ENCODE data around the gene TSHZ2.

The TSHZ2 gene

GRCh38 chr20:53168491-53168890 is 196.3 kb downstream of the TSHZ2 start:
- no peak overlapping the region for H3K9ac ChIP-seq (ENCODE audit: low read depth, low read length)
- no peaks in the 10 kb centered on the region for H3K9me3 ChIP-seq (ENCODE audit: insufficient read depth, low read depth, low read length)
- no peaks in the 10 kb centered on the region for H3K36me3 ChIP-seq (ENCODE audit: insufficient read depth, low read depth, low read length)
- H3K27me3 ChIP-seq (ENCODE audit: insufficient read depth, low read length), result no peaks in the 10 kb centered on the region
- H3K27ac ChIP-seq (ENCODE audit: low read length), result no peak overlapping the region
- H3K4me3 ChIP-seq (ENCODE audit: low read length), result no peak overlapping the region
- H3K4me1 ChIP-seq (ENCODE audit: insufficient read depth, low read length), result no peaks in the 10 kb centered on the region

- Histone ChIP-seq H3K27me3 (ENCODE audit: insufficient read depth, low read length) (no peaks in the 10 kb centered on the region), H3K9me3 (ENCODE audit: insufficient read depth, low read depth, low read length) (no peaks in the 10 kb centered on the region), H3K9ac (ENCODE audit: low read depth, low read length) (no peak overlapping the region), H3K4me1 (ENCODE audit: insufficient read depth, low read length) (no peaks in the 10 kb centered on the region), H3K36me3 (ENCODE audit: insufficient read depth, low read depth, low read length) (no peaks in the 10 kb centered on the region), H3K4me3 (ENCODE audit: low read length) (no peak overlapping the region), H3K27ac (ENCODE audit: low read length) (no peak overlapping the region)
These were observed 198.0 kb downstream of the TSHZ2 start for GRCh38 chr20:53170196-53170595.

DNA sequence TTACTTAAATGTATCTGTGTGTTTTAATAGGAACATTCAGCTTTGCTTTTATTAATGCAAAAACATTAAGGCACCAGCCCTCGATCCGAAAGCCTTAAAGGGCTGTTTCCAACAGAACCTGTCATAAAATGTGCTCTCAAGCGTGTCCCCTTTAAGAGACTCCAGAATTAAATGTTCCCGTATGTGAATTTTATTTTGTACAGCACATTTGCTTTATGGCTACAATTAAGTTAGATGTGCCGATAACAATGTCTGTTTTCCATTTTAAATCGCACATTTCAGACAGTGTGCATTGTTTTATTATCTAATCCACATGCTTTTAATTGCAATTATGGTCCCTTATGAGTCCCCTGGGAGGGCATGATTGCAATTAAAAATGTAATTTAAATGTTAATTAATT is 198.9 kb downstream of the TSHZ2 start:
- H3K9ac ChIP-seq (ENCODE audit: low read depth, low read length), result no peak overlapping the region
- H3K27ac ChIP-seq (ENCODE audit: low read length), result no peak overlapping the region
- H3K27me3 ChIP-seq (ENCODE audit: insufficient read depth, low read length), result no peaks in the 10 kb centered on the region
- no peaks in the 10 kb centered on the region; the same call in 1 of the 2 replicates for H3K4me1 ChIP-seq (ENCODE audit: insufficient read depth, low read length)
- H3K9me3 ChIP-seq (ENCODE audit: insufficient read depth, low read depth, low read length), result no peaks in the 10 kb centered on the region
- H3K36me3 ChIP-seq (ENCODE audit: insufficient read depth, low read depth, low read length), result no peaks in the 10 kb centered on the region
- no peak overlapping the region for H3K4me3 ChIP-seq (ENCODE audit: low read length)

DNA sequence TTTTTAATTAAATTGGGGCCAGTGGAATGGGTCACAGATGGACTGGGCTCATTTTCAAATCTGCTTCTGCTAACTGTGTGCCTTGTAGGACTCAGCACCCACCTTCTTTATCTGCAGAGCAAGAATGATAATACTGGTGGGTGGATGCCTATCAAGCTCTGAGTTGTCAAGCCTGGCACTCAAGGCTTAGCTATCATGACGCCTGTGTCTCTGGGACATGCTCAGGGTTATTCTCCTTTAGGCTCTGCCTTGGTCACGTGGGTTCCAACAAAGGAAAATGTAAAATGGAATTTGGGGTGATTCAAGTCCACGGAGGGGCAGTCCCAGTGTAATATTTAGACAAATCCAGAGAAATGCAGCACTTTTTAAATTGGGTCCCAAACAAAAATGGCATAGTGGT is 202.3 kb downstream of the TSHZ2 start:
- no peak overlapping the region for H3K27ac ChIP-seq (ENCODE audit: low read length)
- H3K27me3 ChIP-seq (ENCODE audit: insufficient read depth, low read length), result no peaks in the 10 kb centered on the region
- no peaks in the 10 kb centered on the region; the same call in 1 of the 2 replicates for H3K4me1 ChIP-seq (ENCODE audit: insufficient read depth, low read length)
- no peaks in the 10 kb centered on the region for H3K9me3 ChIP-seq (ENCODE audit: insufficient read depth, low read depth, low read length)
- no peak overlapping the region for H3K9ac ChIP-seq (ENCODE audit: low read depth, low read length)
- no peak overlapping the region for H3K4me3 ChIP-seq (ENCODE audit: low read length)
- H3K36me3 ChIP-seq (ENCODE audit: insufficient read depth, low read depth, low read length), result no peaks in the 10 kb centered on the region

DNA sequence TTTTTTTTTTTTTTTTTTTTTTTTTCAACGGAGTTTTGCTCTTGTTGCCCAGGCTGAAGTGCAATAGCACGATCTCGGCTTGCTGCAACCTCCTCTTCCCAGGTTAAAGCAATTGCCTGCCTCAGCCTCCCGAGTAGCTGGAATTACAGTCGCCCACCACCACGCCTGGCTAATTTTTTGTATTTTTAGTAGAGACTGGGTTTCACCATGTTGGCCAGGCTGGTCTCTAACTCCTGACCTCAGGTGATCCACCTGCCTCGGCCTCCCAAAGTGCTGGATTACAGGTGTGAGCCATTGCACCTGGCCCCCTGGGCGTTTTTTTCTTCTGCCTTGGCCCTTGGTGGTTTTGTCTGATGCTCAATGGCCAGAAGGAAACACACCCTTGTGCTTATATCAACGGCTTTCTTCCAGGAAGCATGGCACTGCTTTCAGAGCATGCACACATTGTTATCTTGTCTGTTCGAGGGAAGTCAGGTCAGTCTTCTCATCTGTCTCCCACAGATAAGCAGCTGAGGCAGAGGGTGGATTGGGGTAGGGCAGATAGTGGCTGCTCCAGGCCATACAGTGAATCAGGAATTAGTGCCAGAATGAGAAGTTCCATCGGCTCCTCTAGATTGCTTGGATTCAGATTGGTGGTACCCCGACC is 203.1 kb downstream of the TSHZ2 start:
- no peaks in the 10 kb centered on the region for H3K36me3 ChIP-seq (ENCODE audit: insufficient read depth, low read depth, low read length)
- no peak overlapping the region for H3K4me3 ChIP-seq (ENCODE audit: low read length)
- no peaks in the 10 kb centered on the region for H3K27me3 ChIP-seq (ENCODE audit: insufficient read depth, low read length)
- H3K27ac ChIP-seq (ENCODE audit: low read length), result no peak overlapping the region
- H3K4me1 ChIP-seq (ENCODE audit: insufficient read depth, low read length), result no peaks in the 10 kb centered on the region; the same call in 1 of the 2 replicates
- H3K9ac ChIP-seq (ENCODE audit: low read depth, low read length), result no peak overlapping the region
- no peaks in the 10 kb centered on the region for H3K9me3 ChIP-seq (ENCODE audit: insufficient read depth, low read depth, low read length)

DNA sequence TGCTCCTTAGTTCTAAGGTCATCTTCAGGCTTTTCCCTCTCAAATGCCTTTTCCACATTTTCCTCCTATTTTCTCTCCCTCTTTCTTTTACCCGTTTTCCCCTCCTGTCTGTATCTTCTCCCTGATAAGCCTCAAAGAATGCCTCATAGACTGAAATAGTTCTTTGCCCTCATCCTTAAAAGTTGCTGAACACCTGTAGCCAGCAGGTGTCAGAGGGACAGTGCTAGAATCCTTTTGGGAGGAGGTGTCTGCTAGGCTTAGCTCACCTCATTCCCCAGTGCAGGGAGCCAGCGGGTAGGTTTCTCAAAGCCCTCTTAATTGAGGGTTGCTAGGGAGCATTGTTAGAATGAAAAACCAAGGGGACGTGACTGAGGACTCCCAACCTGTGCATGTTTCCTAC is 204.0 kb downstream of the TSHZ2 start:
- Histone ChIP-seq H3K4me1 (ENCODE audit: insufficient read depth, low read length) (no peaks in the 10 kb centered on the region; the same call in 1 of the 2 replicates), H3K27me3 (ENCODE audit: insufficient read depth, low read length) (no peaks in the 10 kb centered on the region), H3K36me3 (ENCODE audit: insufficient read depth, low read depth, low read length) (no peaks in the 10 kb centered on the region), H3K4me3 (ENCODE audit: low read length) (no peak overlapping the region), H3K27ac (ENCODE audit: low read length) (no peak overlapping the region), H3K9me3 (ENCODE audit: insufficient read depth, low read depth, low read length) (no peaks in the 10 kb centered on the region), H3K9ac (ENCODE audit: low read depth, low read length) (no peak overlapping the region)

- no peak overlapping the region for H3K27ac ChIP-seq (ENCODE audit: low read length)
- no peak overlapping the region for H3K9ac ChIP-seq (ENCODE audit: low read depth, low read length)
- H3K9me3 ChIP-seq (ENCODE audit: insufficient read depth, low read depth, low read length), result no peaks in the 10 kb centered on the region
- H3K36me3 ChIP-seq (ENCODE audit: insufficient read depth, low read depth, low read length), result no peaks in the 10 kb centered on the region
- H3K4me3 ChIP-seq (ENCODE audit: low read length), result no peak overlapping the region
- no peaks in the 10 kb centered on the region; the same call in 1 of the 2 replicates for H3K4me1 ChIP-seq (ENCODE audit: insufficient read depth, low read length)
- no peaks in the 10 kb centered on the region for H3K27me3 ChIP-seq (ENCODE audit: insufficient read depth, low read length)
These were observed 205.5 kb downstream of the TSHZ2 start for GRCh38 chr20:53177687-53178086.

GRCh38 chr20:53179749-53180148 is 207.6 kb downstream of the TSHZ2 start:
- H3K27ac ChIP-seq (ENCODE audit: low read length), result no peak overlapping the region

DNA sequence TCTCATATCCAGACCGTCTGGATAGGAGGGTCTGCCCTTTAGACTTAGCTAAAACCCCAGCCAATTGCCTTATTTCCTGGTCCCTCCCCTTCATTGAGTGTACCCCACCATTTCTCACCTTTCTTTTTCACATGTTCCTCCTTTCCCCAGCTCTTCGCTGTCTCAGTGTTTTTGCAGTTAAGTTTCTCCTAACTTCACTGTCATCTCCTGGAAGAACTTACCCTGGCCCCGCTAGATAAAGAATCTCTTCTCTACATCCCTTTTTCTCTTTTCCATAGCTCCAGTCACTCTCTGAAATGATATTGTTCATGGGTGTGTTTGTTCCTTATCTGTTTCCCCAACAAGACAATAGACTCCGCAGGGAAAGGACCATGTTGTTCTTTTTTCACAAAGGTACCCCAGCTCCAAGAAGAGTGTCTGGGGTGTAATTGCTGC is 208.8 kb downstream of the TSHZ2 start:
- no peak overlapping the region for H3K9ac ChIP-seq (ENCODE audit: low read depth, low read length)
- H3K9me3 ChIP-seq (ENCODE audit: insufficient read depth, low read depth, low read length), result no peaks in the 10 kb centered on the region
- H3K36me3 ChIP-seq (ENCODE audit: insufficient read depth, low read depth, low read length), result no peaks in the 10 kb centered on the region
- H3K4me3 ChIP-seq (ENCODE audit: low read length), result no peak overlapping the region
- no peaks in the 10 kb centered on the region; the same call in 1 of the 2 replicates for H3K4me1 ChIP-seq (ENCODE audit: insufficient read depth, low read length)
- no peaks in the 10 kb centered on the region for H3K27me3 ChIP-seq (ENCODE audit: insufficient read depth, low read length)
- H3K27ac ChIP-seq (ENCODE audit: low read length), result no peak overlapping the region

More at GRCh38 chr20:53179749-53180148, 207.6 kb downstream of the TSHZ2 start:
- no peaks in the 10 kb centered on the region for H3K27me3 ChIP-seq (ENCODE audit: insufficient read depth, low read length)
- no peak overlapping the region for H3K4me3 ChIP-seq (ENCODE audit: low read length)
- no peak overlapping the region for H3K9ac ChIP-seq (ENCODE audit: low read depth, low read length)
- H3K36me3 ChIP-seq (ENCODE audit: insufficient read depth, low read depth, low read length), result no peaks in the 10 kb centered on the region
- H3K4me1 ChIP-seq (ENCODE audit: insufficient read depth, low read length), result no peaks in the 10 kb centered on the region; the same call in 1 of the 2 replicates
- no peaks in the 10 kb centered on the region for H3K9me3 ChIP-seq (ENCODE audit: insufficient read depth, low read depth, low read length)

GRCh38 chr20:53181866-53182376 is 209.8 kb downstream of the TSHZ2 start:
- Histone ChIP-seq H3K9me3 (ENCODE audit: insufficient read depth, low read depth, low read length) (no peaks in the 10 kb centered on the region), H3K27ac (ENCODE audit: low read length) (no peak overlapping the region), H3K36me3 (ENCODE audit: insufficient read depth, low read depth, low read length) (no peaks in the 10 kb centered on the region), H3K4me1 (ENCODE audit: insufficient read depth, low read length) (no peaks in the 10 kb centered on the region), H3K27me3 (ENCODE audit: insufficient read depth, low read length) (no peaks in the 10 kb centered on the region), H3K4me3 (ENCODE audit: low read length) (no peak overlapping the region), H3K9ac (ENCODE audit: low read depth, low read length) (no peak overlapping the region)

DNA sequence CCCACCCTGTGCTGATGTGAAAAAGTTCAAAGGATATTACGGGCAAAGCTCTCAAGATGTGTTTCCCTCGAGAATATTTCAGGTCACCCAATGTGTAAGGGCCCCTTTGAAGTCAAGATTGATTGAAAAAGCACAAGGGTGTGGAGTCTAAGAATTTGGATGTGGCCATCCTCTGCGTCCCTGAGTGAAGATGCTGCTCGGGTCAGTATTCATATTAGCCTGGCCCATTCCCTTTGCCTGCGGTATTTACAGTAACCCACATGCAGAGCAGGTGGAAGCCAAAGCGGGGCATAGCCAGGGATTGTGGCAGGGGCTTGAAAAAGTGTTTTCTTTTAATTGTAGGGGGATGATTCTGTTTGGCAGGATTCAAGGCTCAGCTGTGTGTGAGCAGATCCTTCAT is 211.0 kb downstream of the TSHZ2 start:
- Histone ChIP-seq H3K36me3 (ENCODE audit: insufficient read depth, low read depth, low read length) (no peaks in the 10 kb centered on the region), H3K4me1 (ENCODE audit: insufficient read depth, low read length) (no peaks in the 10 kb centered on the region), H3K4me3 (ENCODE audit: low read length) (no peak overlapping the region), H3K9ac (ENCODE audit: low read depth, low read length) (no peak overlapping the region), H3K27ac (ENCODE audit: low read length) (no peak overlapping the region), H3K9me3 (ENCODE audit: insufficient read depth, low read depth, low read length) (no peaks in the 10 kb centered on the region), H3K27me3 (ENCODE audit: insufficient read depth, low read length) (no peaks in the 10 kb centered on the region)

DNA sequence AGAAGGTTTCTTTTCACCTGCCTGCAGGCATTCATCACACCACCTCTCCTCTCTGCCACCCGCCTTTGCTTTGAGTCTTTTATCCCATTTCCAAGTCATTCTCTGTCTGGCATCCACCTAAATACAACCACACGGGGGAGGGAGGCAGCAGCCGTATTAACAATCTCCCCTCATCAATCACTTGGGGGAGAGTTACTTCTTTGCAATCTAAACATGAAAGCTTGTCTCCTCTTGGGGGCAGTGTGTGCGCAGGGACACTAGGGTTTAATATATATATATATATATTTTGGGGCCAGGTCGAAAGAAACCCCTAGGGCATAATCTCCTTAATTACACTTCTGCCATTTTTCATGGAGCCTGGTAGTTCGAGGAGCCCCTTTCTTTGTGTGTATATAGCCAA is 214.5 kb downstream of the TSHZ2 start:
- Histone ChIP-seq H3K4me3 (ENCODE audit: low read length) (no peak overlapping the region), H3K9me3 (ENCODE audit: insufficient read depth, low read depth, low read length) (no peaks in the 10 kb centered on the region), H3K36me3 (ENCODE audit: insufficient read depth, low read depth, low read length) (no peaks in the 10 kb centered on the region), H3K4me1 (ENCODE audit: insufficient read depth, low read length) (0 out of 2 replicates have a peak, but pooled peaks cover 3% of the 10 kb centered on the region), H3K27ac (ENCODE audit: low read length) (no peak overlapping the region), H3K9ac (ENCODE audit: low read depth, low read length) (no peak overlapping the region), H3K27me3 (ENCODE audit: insufficient read depth, low read length) (no peaks in the 10 kb centered on the region)

Data from iPS-20b (cell line).